Small intestine (tissue), 7 donors: ENCODE measurements around the gene MARK1. TPM values are rescaled to one million over a fixed set of nuclear protein-coding genes. Genes with fewer than 3 reads are reported as not detected.
"Not testable (repeated sequence)": the region's sequence is repeated elsewhere in the genome, so short reads cannot be mapped to it uniquely, and the experiment has no call there.

ENCODE experiments used
- DNase-seq, 2 donors: peaks; one replicate each; pipeline versions ENCODE4 v3.0.0 to v3.0.0-alpha.2; 2013
- FAIRE-seq: peaks from 2 replicates; lab custom pipeline; 2012; peaks lifted over from hg19 to GRCh38; lab: Jason Lieb, UNC
- H3K27ac ChIP-seq, 3 donors: one replicate each; pipeline ENCODE4 v1.5.1; 2013; ENCODE audit warnings: low read length in 2 of 3, mild to moderate bottlenecking in 2 of 3, control low read depth in 1 of 3, inconsistent platforms in 1 of 3, low read depth in 1 of 3, moderate library complexity in 1 of 3
- H3K27me3 ChIP-seq, 3 donors: one replicate each; pipeline ENCODE4 v1.6.1; 2013; ENCODE audit warnings: low read length in 3 of 3, inconsistent platforms in 1 of 3; ENCODE audit not compliant: control insufficient read depth in 3 of 3, insufficient read depth in 3 of 3
- H3K36me3 ChIP-seq, 3 donors: one replicate each; pipeline ENCODE4 v1.6.1; 2013; ENCODE audit warnings: low read length in 3 of 3, inconsistent platforms in 1 of 3, low read depth in 1 of 3, mild to moderate bottlenecking in 1 of 3, moderate library complexity in 1 of 3; ENCODE audit not compliant: control insufficient read depth in 3 of 3, insufficient read depth in 2 of 3
- H3K4me1 ChIP-seq, 3 donors: one replicate each; pipeline ENCODE4 v1.6.1; 2013; ENCODE audit warnings: low read length in 2 of 3, inconsistent platforms in 1 of 3, low read depth in 1 of 3, mild to moderate bottlenecking in 1 of 3, moderate library complexity in 1 of 3; ENCODE audit not compliant: control insufficient read depth in 3 of 3, insufficient read depth in 2 of 3
- H3K4me3 ChIP-seq, 3 donors: one replicate each; pipeline ENCODE4 v1.5.1; 2013; ENCODE audit warnings: low read length in 3 of 3, control low read depth in 1 of 3, inconsistent platforms in 1 of 3, low read depth in 1 of 3, mild to moderate bottlenecking in 1 of 3, moderate library complexity in 1 of 3
- H3K9me3 ChIP-seq, 2 donors: one replicate each; pipeline ENCODE4 v1.6.1; 2013; ENCODE audit warnings: low read depth in 1 of 2, low read length in 1 of 2; ENCODE audit not compliant: control insufficient read depth in 2 of 2, insufficient read depth in 1 of 2
- whole genome bisulfite sequencing, 3 donors: extraction: QIAGEN DNeasy Blood & Tissue Kit; methylation state at CpG; one replicate each; pipeline ENCODE4 v1.1.7; 2013; 5-methylcytosine and 5-hydroxymethylcytosine counted together
- polyA plus RNA-seq, 4 donors: library from polyadenylated mRNA; stranded (reverse) in 3 of 4; unstranded in 1 of 4; fragments of 200-250 nt in 3 of 4; fragments of 120-200 nt in 1 of 4; gene quantifications; one replicate each; pipeline versions ENCODE4 v1.2.1 to v1.2.3, GENCODE V29; 2013
- donor health status: healthy with polysubstance abuse.
- donor health status: control.
- donor health status: control.
- donor health status: Bipolar disorder and iron deficiency.
- donor health status: healthy.

The MARK1 gene
- polyA plus RNA-seq, 4 donors: under 0.01 to 2.1 (median 1.0) TPM

GRCh38 chr1:220595179-220595578 lies 67.2 kb downstream of the MARK1 start:
- DNase-seq (no peak), FAIRE-seq (no peak)
- 16 to 48% (median 34%) methylated on average over 3 of the region's 3 CpGs for WGBS, 3 donors

DNA sequence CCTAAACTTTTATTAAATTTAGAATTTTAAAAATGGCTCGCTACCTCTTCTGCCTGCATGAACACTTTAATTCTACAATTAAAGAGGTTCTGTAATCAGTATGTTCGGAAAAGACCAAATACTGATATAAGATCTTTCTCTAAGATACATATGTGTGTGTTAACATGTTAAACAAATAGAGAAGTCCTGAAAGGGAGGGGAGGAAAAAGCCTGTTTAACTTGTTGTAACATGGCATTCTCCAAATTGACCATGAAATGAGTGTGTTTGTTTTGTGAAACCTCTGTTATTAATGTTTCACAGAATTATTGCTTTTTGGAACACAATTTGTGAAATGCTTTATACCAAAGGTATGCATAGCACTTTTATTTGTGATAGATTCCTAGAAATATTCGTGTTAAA lies 77.0 kb downstream of the MARK1 start:
- Histone ChIP-seq H3K36me3 (no peaks in the 10 kb centered on the region), H3K4me3 (no peak overlapping the region), H3K9me3 (no peaks in the 10 kb centered on the region), H3K27me3 (no peaks in the 10 kb centered on the region), H3K4me1 (no peaks in the 10 kb centered on the region), H3K27ac (no peak overlapping the region)
- DNase-seq (no peak), FAIRE-seq (no peak)
- WGBS, 3 donors: 75 to 90% (median 79%) methylated on average over 3 of the region's 3 CpGs

More at GRCh38 chr1:220595179-220595578, 67.2 kb downstream of the MARK1 start:
- no peaks in the 10 kb centered on the region for H3K9me3 ChIP-seq
- H3K4me1 ChIP-seq: no peaks in the 10 kb centered on the region
- H3K4me3 ChIP-seq: no peak overlapping the region
- H3K27me3 ChIP-seq: no peaks in the 10 kb centered on the region
- H3K27ac ChIP-seq: no peak overlapping the region
- H3K36me3 ChIP-seq: no peaks in the 10 kb centered on the region

DNA sequence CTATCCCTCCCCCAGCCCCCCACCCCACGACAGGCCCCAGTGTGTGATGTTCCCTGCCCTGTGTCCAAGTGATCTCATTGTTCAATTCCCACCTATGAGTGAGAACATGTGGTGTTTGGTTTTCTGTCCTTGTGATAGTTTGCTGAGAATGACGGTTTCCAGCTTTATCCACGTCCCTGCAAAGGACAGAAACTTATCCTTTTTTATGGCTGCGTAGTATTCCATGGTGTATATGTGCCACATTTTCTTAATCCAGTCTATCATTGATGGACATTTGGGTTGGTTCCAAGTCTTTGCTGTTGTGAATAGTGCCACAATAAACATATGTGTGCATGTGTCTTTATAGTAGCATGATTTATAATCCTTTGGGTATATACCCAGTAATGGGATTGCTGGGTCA lies 77.7 kb downstream of the MARK1 start:
- 83 to 92% (median 84%) methylated on average over 4 of the region's 4 CpGs for WGBS, 3 donors
- FAIRE-seq, H3K4me1 ChIP-seq, H3K4me3 ChIP-seq, H3K36me3 ChIP-seq, H3K27me3 ChIP-seq, DNase-seq, H3K9me3 ChIP-seq, H3K27ac ChIP-seq: not testable (repeated sequence)

DNA sequence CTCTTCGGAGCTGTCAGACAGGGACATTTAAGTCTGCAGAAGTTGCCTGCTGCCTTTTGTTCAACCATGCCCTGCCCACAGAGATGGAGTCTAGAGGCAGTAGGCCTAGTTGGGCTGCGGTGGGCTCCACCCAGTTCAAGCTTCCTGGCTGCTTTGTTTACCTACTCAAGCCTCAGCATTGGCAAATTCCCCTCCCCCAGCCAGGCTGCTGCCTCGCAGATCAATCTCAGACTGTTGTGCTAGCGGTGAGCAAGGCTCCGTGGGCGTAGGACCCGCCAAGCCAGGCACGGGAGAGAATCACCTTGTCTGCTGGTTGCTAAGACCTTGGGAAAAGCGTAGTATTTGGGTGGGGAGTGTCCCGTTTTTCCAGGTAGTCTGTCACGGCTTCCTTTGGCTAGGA lies 83.2 kb downstream of the MARK1 start:
- H3K36me3 ChIP-seq, H3K9me3 ChIP-seq, H3K4me3 ChIP-seq, DNase-seq, H3K4me1 ChIP-seq, H3K27me3 ChIP-seq, FAIRE-seq, H3K27ac ChIP-seq: not testable (repeated sequence)
- WGBS, 3 donors: 83 to 93% (median 87%) methylated on average over 11 of the region's 11 CpGs

GRCh38 chr1:220616836-220617235 lies 88.9 kb downstream of the MARK1 start:
- Histone ChIP-seq H3K4me3 (no peak overlapping the region), H3K9me3 (no peaks in the 10 kb centered on the region), H3K27ac (no peak overlapping the region), H3K36me3 (no peaks in the 10 kb centered on the region), H3K4me1 (no peaks in the 10 kb centered on the region), H3K27me3 (no peaks in the 10 kb centered on the region)
- FAIRE-seq (no peak), DNase-seq (no peak)

DNA sequence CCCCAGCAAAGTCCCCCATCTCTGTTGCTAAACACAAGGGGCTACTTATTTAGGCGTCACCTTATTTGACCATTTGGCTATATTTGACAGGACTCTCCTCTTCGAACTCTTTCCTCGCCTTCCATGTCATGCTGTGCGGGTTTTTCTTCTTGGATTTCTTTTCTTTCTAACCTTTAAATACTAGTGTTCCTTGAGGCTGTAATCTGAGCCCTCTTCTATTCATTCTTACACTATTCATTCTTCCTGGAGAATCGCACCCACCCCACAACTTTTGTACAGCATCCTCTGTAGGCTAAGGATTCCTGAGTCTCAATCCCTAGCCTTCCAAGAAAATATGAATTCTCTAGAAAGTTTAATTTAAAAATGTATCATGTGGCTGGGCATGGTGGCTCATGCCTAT lies 100.5 kb downstream of the MARK1 start:
- H3K27me3 ChIP-seq: no peaks in the 10 kb centered on the region
- no peak overlapping the region for H3K4me3 ChIP-seq
- no peak for FAIRE-seq
- WGBS, 3 donors: 88 to 96% (median 95%) methylated on average over 5 of the region's 5 CpGs
- H3K4me1 ChIP-seq: no peaks in the 10 kb centered on the region
- no peak for DNase-seq
- no peaks in the 10 kb centered on the region for H3K9me3 ChIP-seq
- no peaks in the 10 kb centered on the region for H3K36me3 ChIP-seq
- H3K27ac ChIP-seq: no peak overlapping the region

DNA sequence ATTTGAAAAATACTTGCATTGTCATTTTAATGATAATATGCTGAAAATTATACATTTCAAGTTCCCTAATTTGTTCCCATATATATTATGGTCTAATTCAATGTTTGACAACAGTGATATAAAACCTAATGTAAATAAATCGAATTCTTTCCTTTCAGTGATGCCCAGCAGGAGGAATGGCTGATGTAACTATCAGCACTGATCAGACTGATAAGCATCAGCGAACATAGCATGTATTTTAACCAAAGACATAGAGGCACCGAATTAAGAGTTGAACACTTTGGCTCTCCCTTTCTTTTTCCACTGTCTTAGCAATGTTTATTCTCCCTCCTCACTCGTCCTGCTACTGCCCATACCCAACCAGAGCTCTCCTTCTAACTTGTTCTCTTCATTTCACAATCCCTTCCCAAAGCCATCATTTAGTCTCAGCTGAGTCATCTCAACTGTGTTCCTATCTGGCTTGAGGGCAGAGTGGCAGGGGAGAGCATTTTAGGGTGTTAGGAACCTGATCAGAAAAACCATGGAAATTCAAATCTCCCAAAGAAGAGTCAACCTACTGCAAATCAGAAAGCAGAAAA lies 103.4 kb downstream of the MARK1 start:
- no peaks in the 10 kb centered on the region for H3K27me3 ChIP-seq
- no peak overlapping the region for H3K27ac ChIP-seq
- WGBS, 3 donors: 79 to 82% (median 79%) methylated on average over 4 of the region's 4 CpGs
- no peaks in the 10 kb centered on the region for H3K9me3 ChIP-seq
- FAIRE-seq (no peak), DNase-seq (no peak)
- no peak overlapping the region for H3K4me3 ChIP-seq
- no peaks in the 10 kb centered on the region for H3K36me3 ChIP-seq
- H3K4me1 ChIP-seq: no peaks in the 10 kb centered on the region

DNA sequence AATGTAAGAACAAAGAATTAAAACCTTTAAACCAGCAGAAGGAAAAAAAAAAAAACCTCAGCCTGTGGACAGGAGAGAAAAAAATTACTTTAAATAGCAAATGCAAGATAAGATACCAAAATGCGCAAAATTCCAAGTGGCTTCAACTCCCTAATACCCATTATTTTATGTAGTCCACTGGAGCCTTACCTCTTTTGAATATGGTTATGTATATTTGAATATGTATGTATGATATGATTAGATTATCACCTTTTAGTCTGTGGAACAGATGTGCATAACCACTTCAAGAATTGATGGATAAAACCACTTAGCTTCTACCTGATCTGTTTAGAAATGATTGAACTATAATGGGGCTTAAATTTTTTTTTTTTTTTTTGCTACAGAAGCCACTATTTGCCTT lies 109.8 kb downstream of the MARK1 start:
- Histone ChIP-seq H3K4me3 (no peak overlapping the region), H3K27me3 (no peaks in the 10 kb centered on the region), H3K4me1 (no peaks in the 10 kb centered on the region), H3K9me3 (no peaks in the 10 kb centered on the region), H3K36me3 (peaks cover 0 to 4% (median 0%) of the 10 kb centered on the region in 3 donors), H3K27ac (no peak overlapping the region)
- DNase-seq (no peak), FAIRE-seq (no peak)
- WGBS, 3 donors: 93 to 100% (median 95%) methylated on average over 1 of the region's 1 CpG

- Histone ChIP-seq H3K4me1 (no peaks in the 10 kb centered on the region), H3K27me3 (no peaks in the 10 kb centered on the region), H3K9me3 (no peaks in the 10 kb centered on the region), H3K36me3 (peaks cover 0 to 4% (median 0%) of the 10 kb centered on the region in 3 donors), H3K4me3 (no peak overlapping the region), H3K27ac (no peak overlapping the region)
- DNase-seq (no peak), FAIRE-seq (no peak)
- 87 to 90% (median 89%) methylated on average over 4 of the region's 4 CpGs for WGBS, 3 donors
Observed at GRCh38 chr1:220642285-220642684, 114.3 kb downstream of the MARK1 start.
